GM12878 (cell line): ENCODE measurements around the gene LAMC3. TPM values are rescaled to one million over a fixed set of nuclear protein-coding genes. Genes with fewer than 3 reads are reported as not detected.

Experiments
- ATAC-seq: fragments of 200-7000 bp; cut with Tn5 transposase; 3 replicates; pipeline ENCODE4 v1.9.1; 2020; ENCODE audit warnings: mild to moderate bottlenecking, moderate library complexity
- BruUV-seq: library from RNA; stranded (reverse); fragments of 400-500 nt; replicated peaks from 2 replicates; lab custom pipeline; 2021; lab: Mats Ljungman, UMichigan
- CTCF ChIA-PET: fragments of 300-600 bp; sonication (Branson Sonifier 250); formaldehyde crosslinking; extraction: SDS; loops from one replicate; lab custom pipeline; 2021; ENCODE audit warnings: inconsistent platforms; lab: Yijun Ruan, JAX
- POLR2A ChIA-PET: fragments of 350-600 bp; formaldehyde crosslinking; extraction: SDS; loops from one replicate; lab custom pipeline; 2021; ENCODE audit warnings: inconsistent platforms; lab: Charles Lee
- RAD21 ChIA-PET: fragments of 300-600 bp; sonication (Branson Sonifier 250); formaldehyde crosslinking; loops from one replicate; lab custom pipeline; 2023; ENCODE audit warnings: antibody characterized with exemption; ENCODE audit not compliant: unreplicated experiment; lab: Charles Lee
- SMC1A ChIA-PET: fragments of 300-600 bp; sonication (Branson Sonifier 250); formaldehyde crosslinking; loops from one replicate; lab custom pipeline; 2023; ENCODE audit not compliant: unreplicated experiment, uncharacterized antibody; lab: Charles Lee
- DNase-seq: peaks from one replicate; pipeline ENCODE4 v3.0.0-alpha.2; 2011; ENCODE audit warnings: low read depth, low spot score
- FAIRE-seq: peaks from 3 replicates; lab custom pipeline; 2011; peaks lifted over from hg19 to GRCh38; lab: Jason Lieb, UNC
- H2AFZ ChIP-seq: 2 replicates; pipeline ENCODE4 v1.6.0; 2011; ENCODE audit warnings: low read depth, low read length, control low read depth; ENCODE audit not compliant: control insufficient read depth
- H3K27ac ChIP-seq: 2 replicates; pipeline ENCODE4 v1.5.1; 2011; ENCODE audit warnings: control low read depth; ENCODE audit not compliant: control insufficient read depth, insufficient read depth
- H3K27me3 ChIP-seq, 2 experiments: replicated peaks in 1 of 2; 2 replicates each; pipeline versions ENCODE4 v1.6.0 to v1.6.1; 2011; ENCODE audit warnings: low read length in 1 of 2; ENCODE audit not compliant: control insufficient read depth in 2 of 2, insufficient read depth in 2 of 2
- H3K36me3 ChIP-seq, 2 experiments: 2 replicates each; pipeline ENCODE4 v1.5.1; 2011; ENCODE audit warnings: low read length in 1 of 2; ENCODE audit not compliant: control insufficient read depth in 2 of 2, insufficient read depth in 2 of 2
- H3K4me1 ChIP-seq: 2 replicates; pipeline ENCODE4 v1.6.1; 2011; ENCODE audit warnings: mild to moderate bottlenecking, low read length, moderate library complexity, mixed read lengths; ENCODE audit not compliant: control insufficient read depth, insufficient read depth
- H3K4me2 ChIP-seq: 2 replicates; pipeline ENCODE4 v1.6.0; 2011; ENCODE audit warnings: control low read depth; ENCODE audit not compliant: control insufficient read depth, insufficient read depth
- H3K4me3 ChIP-seq: fragments of 200-600 bp; sonication (generic); 2 replicates; pipeline ENCODE4 v1.5.1; 2016
- H3K79me2 ChIP-seq: 2 replicates; pipeline ENCODE4 v1.6.0; 2011; ENCODE audit warnings: low read length; ENCODE audit not compliant: control insufficient read depth, insufficient read depth
- H3K9ac ChIP-seq: 2 replicates; pipeline ENCODE4 v1.8.0; 2011; ENCODE audit warnings: low read length, control low read depth, mixed read lengths; ENCODE audit not compliant: control insufficient read depth, insufficient read depth
- H3K9me3 ChIP-seq: replicated peaks from 3 replicates; pipeline ENCODE4 v1.5.1; 2011; ENCODE audit warnings: mild to moderate bottlenecking, low read length; ENCODE audit not compliant: control insufficient read depth, insufficient read depth
- H4K20me1 ChIP-seq: 2 replicates; pipeline ENCODE4 v1.6.0; 2011; ENCODE audit not compliant: control insufficient read depth, insufficient read depth
- EP300 ChIP-seq, 2 experiments: fragments of 150-350 bp in 1 of 2; IDR thresholded peaks; 2 replicates each; pipeline ENCODE4 v1.6.1; 2011 to 2012; ENCODE audit warnings: low read depth in 2 of 2, low read length in 2 of 2, borderline replicate concordance in 1 of 2, improper control_type of control experiment in 1 of 2, inconsistent platforms in 1 of 2; ENCODE audit not compliant: control insufficient read depth in 1 of 2
- KLF5 ChIP-seq: fragments of 450-650 bp; IDR thresholded peaks from 2 replicates; pipeline ENCODE4 v1.6.1; 2014; ENCODE audit warnings: mild to moderate bottlenecking; ENCODE audit not compliant: partially characterized antibody
- LARP7 ChIP-seq: fragments of 450-650 bp; IDR thresholded peaks from 2 replicates; pipeline ENCODE4 v1.6.1; 2017; ENCODE audit warnings: mild to moderate bottlenecking
- MEF2A ChIP-seq: IDR thresholded peaks from 2 replicates; pipeline ENCODE4 v1.6.1; 2011; ENCODE audit warnings: low read depth, mild to moderate bottlenecking, low read length, moderate library complexity; ENCODE audit not compliant: insufficient read depth
- MLLT1 ChIP-seq: fragments of 450-650 bp; IDR thresholded peaks from 2 replicates; pipeline ENCODE4 v1.6.1; 2016; ENCODE audit warnings: mild to moderate bottlenecking
- MXI1 ChIP-seq: fragments of 150-350 bp; IDR thresholded peaks from 2 replicates; pipeline ENCODE4 v1.6.1; 2011; ENCODE audit warnings: low read depth, mild to moderate bottlenecking, inconsistent platforms, low read length, improper control_type of control experiment
- NBN ChIP-seq: fragments of 450-650 bp; IDR thresholded peaks from 2 replicates; pipeline ENCODE4 v1.6.1; 2016
- REST ChIP-seq: IDR thresholded peaks from 2 replicates; pipeline ENCODE4 v1.6.1; 2012; ENCODE audit warnings: mild to moderate bottlenecking, low read depth, low read length
- SPI1 ChIP-seq: IDR thresholded peaks from 2 replicates; pipeline ENCODE4 v1.6.1; 2011; ENCODE audit warnings: low read depth, mild to moderate bottlenecking, low read length, moderate library complexity, borderline replicate concordance; ENCODE audit not compliant: insufficient read depth
- TARDBP ChIP-seq: IDR thresholded peaks from 2 replicates; pipeline ENCODE4 v1.6.1; 2016; ENCODE audit warnings: borderline replicate concordance
- WRNIP1 ChIP-seq: IDR thresholded peaks from 2 replicates; pipeline ENCODE4 v1.6.1; 2011; ENCODE audit warnings: low read depth, low read length, improper control_type of control experiment, borderline replicate concordance
- WGBS: methylation state at CpG from one replicate; pipeline ENCODE4 v1.1.6; 2016; ENCODE audit warnings: low lambda C conversion rate; ENCODE audit not compliant: insufficient replicate concordance, insufficient coverage; ENCODE audit errors: missing lambda C conversion rate; 5-methylcytosine and 5-hydroxymethylcytosine counted together
- in situ Hi-C: fragments of 300-500 bp; cut with MboI; formaldehyde crosslinking; loops from 9 replicates; pipeline ENCODE4 v1.14.3; 2018; ENCODE audit warnings: mixed read lengths
- intact Hi-C: fragments of 100-400 bp; cut with micrococcal nuclease; formaldehyde crosslinking; loops from one replicate; pipeline ENCODE4 v1.14.2; 2022; ENCODE audit not compliant: unreplicated experiment
- polyA plus RNA-seq, 11 experiments: library from polyadenylated mRNA; depleted of rRNA in 4 of 11; unstranded in 6 of 11; stranded (reverse) in 5 of 11; fragments of >200 nt; fragmentation: Nextera tagmentation in 4 of 11; fragmentation: Illumina TruSeq in 1 of 11; extraction: Ambion mirVana in 4 of 11; extraction: Trizol in 1 of 11; gene quantifications; 1 replicate in 1 of 11; 2 replicates in 10 of 11; pipeline versions ENCODE4 v1.2.1 to v1.2.3, GENCODE V29; 2011 to 2016; ENCODE audit warnings: inconsistent platforms in 2 of 11, missing spikeins in 2 of 11, low read depth in 1 of 11
- total RNA-seq, 4 experiments: library from RNA; depleted of rRNA in 3 of 4; stranded (reverse); fragments of >200 nt in 3 of 4; fragmentation: Illumina TruSeq in 1 of 4; extraction: Trizol in 1 of 4; gene quantifications; 2 replicates each; pipeline versions ENCODE4 v1.2.1 to v1.2.3, GENCODE V29; 2013 to 2021
- TF ChIP-seq, protein P1 (sequence below): fragments of 450-650 bp; IDR thresholded peaks from 2 replicates; pipeline ENCODE4 v1.6.1; 2016; ENCODE audit warnings: mild to moderate bottlenecking
- TF ChIP-seq, protein P2 (sequence below): fragments of 450-650 bp; IDR thresholded peaks from 2 replicates; pipeline ENCODE4 v1.6.1; 2018; ENCODE audit warnings: mild to moderate bottlenecking, low read depth, moderate library complexity; ENCODE audit not compliant: partially characterized antibody
- TF ChIP-seq, protein P3 (sequence below): IDR thresholded peaks from 2 replicates; pipeline ENCODE4 v1.6.1; 2012; ENCODE audit warnings: low read length, inconsistent platforms

The LAMC3 gene
- total and polyA plus RNA-seq, 10 of the 15 experiments (the other 5 are each of a cell fraction or from before 2014, with no cell fraction given): under 0.01 to 0.08 TPM; not detected in 8

GRCh38 chr9:130989391-130989790, 19.6 kb upstream of the LAMC3 start:
- H3K4me3 ChIP-seq: no peak overlapping the region
- no TSS peak for BruUV-seq
- no peak overlapping the region for H3K27ac ChIP-seq
- H3K9ac ChIP-seq: no peak overlapping the region
- H3K79me2 ChIP-seq: no peaks in the 10 kb centered on the region
- no peak overlapping the region for H3K4me2 ChIP-seq
- DNase-seq: no peak
- no peaks in the 10 kb centered on the region; a peak in 1 of 4 replicates for H3K27me3 ChIP-seq
- ChIA-PET SMC1A (no interaction called here), POLR2A (no interaction called here), RAD21 (no interaction called here), CTCF (no interaction called here)
- ATAC-seq: no peak
- intact Hi-C loops (no loop called here), in situ Hi-C loops (no loop called here)
- H3K9me3 ChIP-seq: no peaks in the 10 kb centered on the region
- FAIRE-seq: no peak
- no peaks in the 10 kb centered on the region for H4K20me1 ChIP-seq
- H3K36me3 ChIP-seq: no peaks in the 10 kb centered on the region
- H3K4me1 ChIP-seq: no peaks in the 10 kb centered on the region
- H2AFZ ChIP-seq: no peak overlapping the region
- WGBS: 60% methylated on average over 17 of the region's 18 CpGs
- TF ChIP-seq, protein P1, sequence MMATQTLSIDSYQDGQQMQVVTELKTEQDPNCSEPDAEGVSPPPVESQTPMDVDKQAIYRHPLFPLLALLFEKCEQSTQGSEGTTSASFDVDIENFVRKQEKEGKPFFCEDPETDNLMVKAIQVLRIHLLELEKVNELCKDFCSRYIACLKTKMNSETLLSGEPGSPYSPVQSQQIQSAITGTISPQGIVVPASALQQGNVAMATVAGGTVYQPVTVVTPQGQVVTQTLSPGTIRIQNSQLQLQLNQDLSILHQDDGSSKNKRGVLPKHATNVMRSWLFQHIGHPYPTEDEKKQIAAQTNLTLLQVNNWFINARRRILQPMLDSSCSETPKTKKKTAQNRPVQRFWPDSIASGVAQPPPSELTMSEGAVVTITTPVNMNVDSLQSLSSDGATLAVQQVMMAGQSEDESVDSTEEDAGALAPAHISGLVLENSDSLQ: no peak
- TF ChIP-seq WRNIP1 (no peak), MXI1 (no peak), TARDBP (no peak), LARP7 (no peak), EP300 (IDR thresholded peaks at IDR 0.05; ENCODE audit: borderline replicate concordance in 1 of 2, control insufficient read depth in 1 of 2, low read depth in 2 of 2, low read length in 2 of 2) (no peak), REST (no peak), MLLT1 (no peak), KLF5 (no peak), NBN (no peak), MEF2A (no peak), SPI1 (no peak)
- TF ChIP-seq, protein P2, sequence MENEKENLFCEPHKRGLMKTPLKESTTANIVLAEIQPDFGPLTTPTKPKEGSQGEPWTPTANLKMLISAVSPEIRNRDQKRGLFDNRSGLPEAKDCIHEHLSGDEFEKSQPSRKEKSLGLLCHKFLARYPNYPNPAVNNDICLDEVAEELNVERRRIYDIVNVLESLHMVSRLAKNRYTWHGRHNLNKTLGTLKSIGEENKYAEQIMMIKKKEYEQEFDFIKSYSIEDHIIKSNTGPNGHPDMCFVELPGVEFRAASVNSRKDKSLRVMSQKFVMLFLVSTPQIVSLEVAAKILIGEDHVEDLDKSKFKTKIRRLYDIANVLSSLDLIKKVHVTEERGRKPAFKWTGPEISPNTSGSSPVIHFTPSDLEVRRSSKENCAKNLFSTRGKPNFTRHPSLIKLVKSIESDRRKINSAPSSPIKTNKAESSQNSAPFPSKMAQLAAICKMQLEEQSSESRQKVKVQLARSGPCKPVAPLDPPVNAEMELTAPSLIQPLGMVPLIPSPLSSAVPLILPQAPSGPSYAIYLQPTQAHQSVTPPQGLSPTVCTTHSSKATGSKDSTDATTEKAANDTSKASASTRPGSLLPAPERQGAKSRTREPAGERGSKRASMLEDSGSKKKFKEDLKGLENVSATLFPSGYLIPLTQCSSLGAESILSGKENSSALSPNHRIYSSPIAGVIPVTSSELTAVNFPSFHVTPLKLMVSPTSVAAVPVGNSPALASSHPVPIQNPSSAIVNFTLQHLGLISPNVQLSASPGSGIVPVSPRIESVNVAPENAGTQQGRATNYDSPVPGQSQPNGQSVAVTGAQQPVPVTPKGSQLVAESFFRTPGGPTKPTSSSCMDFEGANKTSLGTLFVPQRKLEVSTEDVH: no peak
- TF ChIP-seq, protein P3, sequence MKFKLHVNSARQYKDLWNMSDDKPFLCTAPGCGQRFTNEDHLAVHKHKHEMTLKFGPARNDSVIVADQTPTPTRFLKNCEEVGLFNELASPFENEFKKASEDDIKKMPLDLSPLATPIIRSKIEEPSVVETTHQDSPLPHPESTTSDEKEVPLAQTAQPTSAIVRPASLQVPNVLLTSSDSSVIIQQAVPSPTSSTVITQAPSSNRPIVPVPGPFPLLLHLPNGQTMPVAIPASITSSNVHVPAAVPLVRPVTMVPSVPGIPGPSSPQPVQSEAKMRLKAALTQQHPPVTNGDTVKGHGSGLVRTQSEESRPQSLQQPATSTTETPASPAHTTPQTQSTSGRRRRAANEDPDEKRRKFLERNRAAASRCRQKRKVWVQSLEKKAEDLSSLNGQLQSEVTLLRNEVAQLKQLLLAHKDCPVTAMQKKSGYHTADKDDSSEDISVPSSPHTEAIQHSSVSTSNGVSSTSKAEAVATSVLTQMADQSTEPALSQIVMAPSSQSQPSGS: no peak
